HG03039 (cell line): ENCODE measurements around the gene ZDHHC14.
"Not testable (repeated sequence)": the region's sequence is repeated elsewhere in the genome, so short reads cannot be mapped to it uniquely, and the experiment has no call there.

Source experiments
- ATAC-seq: cut with Tn5 transposase; IDR thresholded peaks from one replicate; pipeline ENCODE4 v1.9.1; 2021; ENCODE audit warnings: mild to moderate bottlenecking, moderate library complexity; ENCODE audit not compliant: unreplicated experiment

ZDHHC14 gene

DNA sequence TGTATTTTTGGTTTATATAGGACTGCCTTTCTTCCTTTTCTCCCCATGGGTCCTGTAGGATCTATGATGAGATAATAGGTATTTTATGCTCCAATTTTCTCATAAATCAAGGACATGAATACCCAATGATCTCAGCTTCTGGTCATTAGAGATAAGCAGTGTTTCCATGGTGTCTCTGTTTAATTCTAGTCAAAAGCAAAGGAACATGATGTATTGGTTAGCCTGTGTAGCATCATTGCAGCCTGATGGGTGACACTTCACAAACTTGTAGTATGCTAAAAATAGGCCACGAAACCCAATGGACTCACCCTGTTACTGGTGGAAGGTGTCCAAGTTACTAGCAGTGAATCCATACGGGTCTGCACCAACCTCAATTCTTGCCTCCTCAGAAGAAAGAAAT, 325.9 kb downstream of the ZDHHC14 start:
- no peak for ATAC-seq

DNA sequence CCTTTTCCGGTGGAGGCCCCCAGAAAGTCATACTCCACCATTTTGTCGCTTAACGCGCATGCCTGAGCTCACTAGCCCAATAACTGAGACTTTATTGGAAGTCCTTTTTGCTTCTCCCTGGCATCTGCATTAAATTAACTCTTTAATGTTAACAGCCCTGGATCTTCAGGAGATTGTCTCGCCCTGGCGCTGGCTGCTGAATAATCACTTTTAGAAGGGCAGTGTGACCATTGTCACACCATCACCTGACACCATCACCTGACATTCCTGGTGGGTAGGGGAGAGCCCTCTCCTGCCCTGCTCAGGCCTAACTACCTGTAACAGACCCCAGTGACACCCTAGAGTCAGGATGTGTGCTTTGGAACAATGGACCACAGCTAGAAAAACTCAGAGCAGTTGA, 326.6 kb downstream of the ZDHHC14 start:
- no peak for ATAC-seq

DNA sequence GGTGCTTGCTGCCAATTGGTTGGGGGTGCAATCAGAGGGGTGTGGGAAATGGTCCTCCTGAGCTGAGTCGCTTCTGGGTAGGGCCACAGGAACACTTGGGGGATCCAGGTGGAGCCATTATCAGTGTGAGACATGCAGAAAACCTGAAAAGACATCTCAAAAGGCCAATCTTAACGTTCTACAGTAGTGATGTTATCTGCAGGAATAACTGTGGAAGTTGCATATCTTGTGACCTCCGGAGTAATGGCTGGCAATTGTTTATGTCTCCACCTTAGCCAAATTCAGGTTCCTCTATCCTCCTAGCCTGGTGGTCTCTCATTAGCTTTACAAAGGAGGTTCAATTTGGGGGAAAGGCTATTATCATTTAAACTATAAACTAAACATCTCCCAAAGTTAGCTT, 327.2 kb downstream of the ZDHHC14 start:
- no peak for ATAC-seq

DNA sequence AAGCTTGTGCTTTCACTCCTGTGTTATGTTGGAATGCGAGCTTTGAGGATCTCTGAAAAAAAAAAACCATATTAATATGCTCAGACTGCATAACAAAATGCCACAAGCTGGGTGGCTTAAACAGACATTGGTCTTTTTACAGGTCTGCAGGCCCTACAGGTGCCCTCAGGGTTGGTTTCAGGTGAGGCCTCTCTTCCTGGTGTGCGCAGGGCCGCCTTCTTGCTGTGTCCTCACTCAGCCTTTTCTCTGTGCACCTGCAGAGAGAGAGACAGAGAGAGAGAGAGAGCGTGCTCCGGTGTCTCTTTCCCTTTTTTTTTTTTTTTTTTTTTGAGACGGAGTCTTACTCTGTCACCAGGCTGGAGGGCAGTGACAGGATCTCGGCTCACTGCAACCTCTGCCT, 327.9 kb downstream of the ZDHHC14 start:
- ATAC-seq, result no peak

DNA sequence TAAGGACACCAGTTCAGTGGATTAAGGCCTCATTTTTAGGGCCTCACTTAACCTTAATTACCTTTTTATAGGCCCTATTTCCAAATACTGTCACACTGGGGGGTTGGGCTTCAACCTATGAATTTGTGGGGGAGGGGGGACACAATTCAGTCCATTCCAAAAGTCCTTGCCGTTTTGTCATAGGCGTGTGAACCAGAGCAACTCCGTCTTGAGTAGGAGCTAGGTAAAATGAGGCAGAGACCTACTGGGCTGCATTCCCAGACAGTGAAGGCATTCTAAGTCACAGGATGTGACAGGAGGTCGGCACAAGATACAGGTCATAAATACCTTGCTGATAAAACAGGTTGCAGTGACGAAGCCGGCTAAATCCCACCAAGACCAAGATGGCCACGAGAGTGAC, 328.6 kb downstream of the ZDHHC14 start:
- ATAC-seq, result no peak

DNA sequence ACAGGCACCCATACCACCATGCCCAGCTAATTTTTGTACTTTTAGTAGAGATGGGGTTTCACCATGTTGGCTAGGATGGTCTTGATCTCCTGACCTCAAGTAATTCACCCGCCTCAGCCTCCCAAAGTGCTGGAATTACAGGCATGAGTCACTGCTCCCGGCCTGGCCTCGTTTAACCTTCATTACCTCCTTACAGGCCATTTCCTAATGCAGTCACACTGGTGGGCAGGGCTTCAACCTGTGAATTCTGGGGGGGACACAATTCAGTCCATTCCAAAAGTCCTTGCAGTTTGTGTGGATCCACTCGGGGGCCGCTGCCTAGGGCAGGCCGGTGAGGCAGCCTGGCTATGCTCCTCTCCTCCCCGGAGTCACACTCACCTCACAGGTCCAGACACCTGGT, 329.6 kb downstream of the ZDHHC14 start:
- no peak for ATAC-seq

DNA sequence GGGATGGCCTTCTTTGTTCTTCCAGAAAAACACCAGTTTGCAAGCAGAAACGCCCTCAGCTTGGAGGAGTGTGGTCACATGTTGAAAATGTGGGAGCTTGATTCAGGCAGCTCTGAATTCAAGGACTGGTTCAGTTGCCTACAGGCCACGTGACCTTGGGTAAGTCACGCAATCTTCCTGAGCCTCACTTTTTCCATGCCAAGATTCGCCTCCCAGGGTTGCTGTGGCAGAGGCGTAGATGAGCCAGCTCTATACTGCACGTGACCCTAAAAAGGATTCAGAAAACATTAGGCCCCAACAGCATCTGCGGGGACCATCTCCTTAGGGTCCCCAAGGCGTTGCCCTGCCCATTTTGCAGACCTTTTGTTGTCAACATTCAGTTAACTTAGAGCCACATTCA, 330.1 kb downstream of the ZDHHC14 start:
- ATAC-seq, result no peak

DNA sequence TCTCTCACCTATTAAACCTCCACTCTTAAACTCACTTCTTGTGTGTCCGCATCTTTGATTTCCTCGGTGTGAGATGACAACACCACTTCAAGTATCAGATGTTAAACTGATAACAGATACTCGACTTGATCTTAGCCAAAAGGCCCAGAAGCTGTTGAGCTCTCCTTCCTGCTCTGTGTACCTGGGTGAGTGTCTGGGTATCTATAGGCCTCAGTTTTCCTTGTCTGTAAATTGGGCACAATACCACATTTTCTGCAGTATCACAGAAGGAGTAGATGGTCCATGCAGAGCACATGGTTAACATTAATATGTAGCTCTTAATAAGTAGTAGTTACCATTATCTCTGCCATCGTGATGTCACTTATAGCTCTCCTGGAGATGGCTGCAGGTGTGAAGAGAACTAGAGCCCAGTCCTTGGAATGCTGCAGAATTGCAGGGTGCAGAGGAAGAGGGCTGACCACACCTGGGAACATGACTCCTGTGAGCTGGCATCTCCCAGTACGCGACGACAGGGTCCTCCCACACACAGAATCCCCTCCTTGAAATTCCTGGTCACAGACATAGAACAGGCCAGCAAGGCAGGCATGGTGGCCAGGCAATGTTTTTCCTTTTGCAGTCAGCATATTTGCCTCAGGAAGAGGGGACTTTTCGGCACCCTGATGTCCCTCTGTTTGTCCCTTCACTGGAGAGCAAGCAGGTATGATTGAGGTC, 331.8 kb downstream of the ZDHHC14 start:
- no peak for ATAC-seq

DNA sequence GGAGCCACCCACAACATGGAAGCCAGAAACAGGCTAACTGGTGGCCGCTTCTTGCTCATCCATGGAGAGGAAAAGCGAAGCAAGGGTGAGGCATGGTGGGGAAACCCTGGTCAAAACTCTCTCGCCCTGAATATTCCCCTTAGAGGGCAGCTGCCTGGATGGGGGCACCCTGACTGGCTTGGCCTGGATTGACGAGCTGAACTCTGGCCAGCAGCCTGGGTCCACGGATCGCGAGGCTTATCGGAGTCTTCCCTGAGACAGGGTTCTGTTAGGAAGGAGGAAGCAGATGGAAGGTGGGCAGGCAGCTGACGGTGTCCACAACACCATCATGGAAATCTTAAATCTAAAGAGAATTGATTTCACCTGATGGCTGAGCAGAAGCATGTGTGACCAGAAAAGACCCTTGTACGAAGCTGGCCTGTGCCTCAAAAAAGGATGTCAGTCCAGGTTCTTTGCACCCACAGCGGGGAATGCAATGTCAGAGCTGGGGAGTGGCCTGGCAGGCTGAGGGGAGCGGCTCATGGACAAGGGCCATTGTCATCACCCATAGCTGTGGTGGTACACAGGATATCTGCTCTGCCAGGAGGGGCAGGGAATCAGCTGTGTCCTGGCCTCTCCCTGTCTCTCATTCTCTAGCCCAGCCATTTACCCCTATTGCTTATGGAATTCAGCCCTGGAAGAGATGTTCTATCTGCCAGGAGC, 332.6 kb downstream of the ZDHHC14 start:
- no peak for ATAC-seq

DNA sequence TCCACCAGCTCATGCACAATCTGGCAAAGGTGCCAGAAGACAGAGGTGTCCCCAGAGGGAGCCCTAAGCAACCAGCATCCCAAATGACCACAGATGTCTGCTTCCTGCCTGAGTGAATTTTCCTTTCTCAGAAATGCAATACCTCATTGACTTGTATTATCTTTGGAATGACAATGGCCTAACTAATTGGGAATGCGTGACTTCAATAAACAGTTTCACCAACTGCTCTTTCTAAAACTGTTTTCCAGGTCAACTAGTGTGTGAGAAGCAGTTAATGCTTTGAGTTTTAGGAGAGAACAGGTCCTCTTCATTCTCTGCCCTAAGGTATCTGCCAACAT, 333.1 kb downstream of the ZDHHC14 start:
- no peak for ATAC-seq

DNA sequence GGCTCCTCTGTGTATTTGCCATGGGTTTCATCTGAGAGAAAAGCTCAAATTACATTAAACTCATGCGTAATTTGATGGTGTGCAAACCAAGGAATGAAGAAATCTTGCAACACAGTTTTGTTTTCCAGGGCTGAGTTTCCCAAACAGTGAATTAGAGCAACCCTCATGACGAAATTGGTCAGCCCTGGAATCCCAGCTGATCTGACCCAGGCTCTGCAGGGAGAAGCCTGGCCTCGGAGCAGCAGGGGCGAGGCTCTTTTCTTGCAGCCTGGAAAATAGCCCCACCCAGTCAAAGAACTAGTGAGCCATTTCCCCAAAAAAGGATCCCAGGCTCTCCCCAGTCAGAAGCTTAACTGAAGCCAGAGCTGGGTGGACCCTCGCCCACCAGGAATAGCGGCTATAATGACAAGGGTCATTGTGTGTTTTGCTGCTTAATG, 334.8 kb downstream of the ZDHHC14 start:
- ATAC-seq, result no peak

DNA sequence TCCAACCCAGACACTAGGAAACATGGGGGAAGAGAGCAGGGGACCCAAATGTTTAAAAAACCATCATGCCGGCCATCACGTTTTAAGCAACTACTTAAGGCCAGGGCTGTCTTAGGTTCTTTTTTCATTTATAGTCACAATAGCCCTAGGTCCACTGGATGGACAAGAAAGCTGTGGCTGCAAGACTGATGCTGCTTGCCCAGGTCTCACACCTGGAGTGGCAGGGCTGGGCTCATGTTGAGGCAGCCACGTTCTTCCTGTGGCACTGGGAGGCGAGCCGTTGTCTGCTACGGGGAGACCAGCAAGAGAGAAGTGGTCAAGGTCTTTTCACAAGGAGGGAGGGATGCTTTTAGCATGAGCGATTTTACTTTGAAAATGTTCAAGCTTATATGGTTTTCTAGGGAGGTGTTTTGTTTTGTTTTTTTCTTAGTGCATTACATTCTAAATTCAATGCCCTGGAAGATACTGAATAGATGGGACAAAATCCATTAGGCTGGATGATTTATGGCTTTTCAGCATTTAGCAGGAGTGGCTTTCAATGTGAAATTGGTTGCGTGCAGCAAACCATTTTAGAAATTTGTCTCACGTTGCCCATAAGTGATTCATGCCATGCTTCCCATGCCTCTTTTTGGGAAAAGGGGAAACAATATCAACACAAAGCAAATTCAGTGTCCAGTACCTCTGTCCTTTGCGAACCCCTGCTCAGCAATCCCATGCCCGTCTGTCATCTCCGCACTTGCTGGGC, 335.4 kb downstream of the ZDHHC14 start:
- no peak for ATAC-seq

DNA sequence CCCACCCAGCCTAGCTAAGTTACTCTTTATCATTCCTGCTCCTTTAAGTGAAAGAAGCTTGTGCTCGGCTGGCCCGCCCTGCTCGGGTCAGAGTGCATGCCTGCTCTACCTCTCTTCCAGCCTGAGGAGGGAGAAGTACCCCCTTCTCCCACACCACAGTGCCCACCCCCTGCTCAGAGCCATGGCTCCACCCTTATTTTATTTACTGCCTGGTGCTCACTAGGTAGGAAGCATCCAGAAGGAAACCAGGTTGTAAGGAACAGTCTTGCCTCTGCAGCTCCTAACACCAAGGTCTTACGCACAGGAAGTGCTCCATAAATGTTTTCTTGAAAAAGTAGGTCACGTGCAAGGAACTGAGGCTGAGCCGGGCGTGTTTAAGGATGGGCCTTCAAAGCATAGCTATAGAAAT, 336.4 kb downstream of the ZDHHC14 start:
- no peak for ATAC-seq

DNA sequence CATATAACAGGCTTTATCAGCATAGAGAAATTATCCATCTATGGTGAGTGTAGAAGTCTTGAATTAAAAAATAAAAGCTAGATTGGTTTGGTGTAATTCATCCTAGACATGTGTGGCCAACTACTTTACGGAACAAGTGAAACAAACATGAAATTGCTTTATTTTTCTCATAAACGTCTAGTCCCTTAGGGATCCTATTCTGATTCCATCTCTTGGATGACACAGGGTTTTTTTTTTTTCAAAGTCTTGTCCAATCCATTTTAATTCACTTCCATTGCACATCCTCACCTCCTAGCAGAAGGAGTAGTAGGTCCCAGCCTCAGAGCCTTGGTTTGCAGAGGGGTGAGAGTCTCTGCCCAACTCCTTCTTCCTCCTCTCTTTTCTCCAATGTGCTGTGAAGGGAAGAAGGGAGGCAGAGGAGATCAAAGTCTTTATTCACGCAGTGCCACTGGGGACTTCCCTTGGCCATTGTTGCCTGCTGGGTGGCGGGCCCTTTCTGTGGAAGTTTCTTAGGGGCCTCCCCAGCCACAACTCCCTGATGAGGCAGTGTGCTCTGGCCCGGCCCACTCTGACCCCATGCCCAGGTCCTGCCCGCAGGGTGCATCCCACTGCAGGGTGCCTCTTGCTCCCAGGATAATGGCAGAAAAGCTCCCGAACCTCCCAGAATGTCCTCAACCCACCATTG, 337.7 kb downstream of the ZDHHC14 start:
- ATAC-seq, result no peak

DNA sequence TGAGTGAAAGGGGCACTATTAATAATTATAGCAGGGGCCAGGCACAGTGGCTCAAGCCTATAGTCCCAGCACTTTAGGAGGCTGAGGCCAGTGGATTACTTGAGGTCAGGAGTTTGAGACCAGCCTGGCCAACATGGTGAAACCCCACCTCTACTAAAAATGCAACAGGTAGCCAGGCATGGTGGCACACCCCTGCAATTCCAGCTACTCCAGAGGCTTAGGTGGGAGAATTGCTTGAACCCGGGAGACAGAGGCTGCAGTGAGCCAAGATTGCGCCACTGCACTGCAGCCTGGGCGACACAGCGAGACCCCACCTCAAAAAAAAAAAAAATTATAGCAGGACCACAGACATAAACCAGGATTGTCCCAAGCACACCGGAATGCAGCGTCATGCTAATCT, 340.0 kb downstream of the ZDHHC14 start:
- ATAC-seq, result not testable (repeated sequence)

DNA sequence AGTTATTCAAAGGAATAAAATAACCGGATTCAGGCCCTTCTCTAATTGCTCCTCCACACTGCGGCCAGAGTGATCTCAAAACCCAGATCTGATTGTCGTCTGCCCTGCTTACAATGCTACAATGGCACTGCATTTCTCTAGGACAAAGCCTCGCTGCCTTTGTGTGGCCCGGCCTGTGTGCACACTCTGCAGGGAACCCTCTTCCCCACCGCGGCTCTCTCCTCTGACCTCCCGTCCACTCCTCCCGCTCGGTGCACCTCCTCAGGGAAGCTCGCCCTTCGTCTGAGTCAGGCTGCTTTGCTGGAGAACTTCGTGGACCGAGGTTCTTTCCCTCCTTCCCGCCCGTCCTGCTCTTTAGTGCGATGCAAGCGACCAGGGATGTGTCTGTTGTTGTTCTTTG, 340.4 kb downstream of the ZDHHC14 start:
- ATAC-seq, result no peak

DNA sequence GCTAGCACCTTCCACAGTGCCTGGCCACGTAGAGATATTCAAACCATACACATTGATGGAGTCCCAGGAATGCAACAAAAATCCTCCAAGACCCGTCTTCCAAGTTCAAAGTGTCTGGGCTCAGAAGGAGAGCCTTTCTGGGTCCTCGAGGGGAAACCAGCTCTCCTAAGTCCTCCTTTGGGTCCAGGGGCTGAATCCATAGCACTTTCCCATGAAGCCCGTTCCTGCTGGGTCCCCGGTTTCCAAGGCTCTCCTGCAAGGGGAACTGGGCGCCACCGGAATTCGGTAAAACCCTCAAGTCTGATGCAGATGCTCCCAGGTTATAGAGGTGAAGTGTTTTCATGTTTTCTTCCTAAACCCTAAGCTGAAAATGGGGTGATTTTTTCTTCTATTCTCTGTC, 340.8 kb downstream of the ZDHHC14 start:
- ATAC-seq, result no peak

DNA sequence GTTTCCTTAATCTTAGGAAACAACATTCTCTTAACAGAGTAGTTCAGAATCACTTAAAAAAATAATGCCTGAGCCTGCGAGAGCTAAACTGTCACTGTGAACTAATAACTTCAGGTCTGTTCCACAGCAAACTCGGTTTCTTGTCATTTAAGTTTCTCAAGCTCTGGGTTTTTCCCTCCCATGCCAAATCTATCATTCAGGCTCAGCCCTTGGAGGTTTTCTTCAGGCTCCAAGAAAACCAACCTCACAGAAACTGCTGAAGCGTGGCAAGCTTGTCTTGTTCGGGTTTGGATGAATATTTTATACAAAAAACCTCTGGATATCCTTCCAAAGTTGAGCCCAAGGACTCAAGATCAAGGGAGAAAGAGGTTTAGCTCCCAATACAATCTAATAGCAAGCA, 342.4 kb downstream of the ZDHHC14 start:
- no peak for ATAC-seq

DNA sequence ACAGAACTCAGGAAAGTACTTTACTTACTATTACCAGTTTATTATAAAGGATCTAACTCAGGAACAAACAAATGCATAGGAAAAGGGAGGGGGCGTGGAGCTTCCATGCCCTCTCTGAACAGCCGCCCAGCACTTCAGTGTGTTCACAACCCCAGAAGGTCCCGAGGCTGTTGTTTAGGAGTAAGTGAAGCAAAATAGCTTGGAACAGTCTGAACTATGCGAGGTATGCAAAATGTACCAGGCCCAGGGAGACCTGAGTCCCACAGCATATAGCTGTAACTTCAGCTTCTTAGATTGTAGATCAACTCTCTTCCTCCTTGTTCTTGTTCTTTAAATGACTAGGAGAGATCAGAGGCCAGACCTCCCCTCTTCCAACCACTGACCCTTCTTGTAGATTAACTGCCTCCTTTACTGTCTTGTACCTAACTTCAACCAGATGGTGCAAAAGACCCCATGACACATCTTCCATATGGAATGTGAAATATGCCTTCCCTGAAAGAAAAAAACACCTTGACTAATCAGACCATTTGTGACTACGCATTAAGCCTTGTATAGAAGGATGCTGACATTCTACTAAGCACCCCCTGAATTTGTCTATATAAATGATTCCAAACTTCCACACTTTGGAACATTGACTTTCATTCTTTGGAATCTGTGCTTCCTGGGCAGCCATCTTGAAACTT, 343.3 kb downstream of the ZDHHC14 start:
- ATAC-seq, result no peak

DNA sequence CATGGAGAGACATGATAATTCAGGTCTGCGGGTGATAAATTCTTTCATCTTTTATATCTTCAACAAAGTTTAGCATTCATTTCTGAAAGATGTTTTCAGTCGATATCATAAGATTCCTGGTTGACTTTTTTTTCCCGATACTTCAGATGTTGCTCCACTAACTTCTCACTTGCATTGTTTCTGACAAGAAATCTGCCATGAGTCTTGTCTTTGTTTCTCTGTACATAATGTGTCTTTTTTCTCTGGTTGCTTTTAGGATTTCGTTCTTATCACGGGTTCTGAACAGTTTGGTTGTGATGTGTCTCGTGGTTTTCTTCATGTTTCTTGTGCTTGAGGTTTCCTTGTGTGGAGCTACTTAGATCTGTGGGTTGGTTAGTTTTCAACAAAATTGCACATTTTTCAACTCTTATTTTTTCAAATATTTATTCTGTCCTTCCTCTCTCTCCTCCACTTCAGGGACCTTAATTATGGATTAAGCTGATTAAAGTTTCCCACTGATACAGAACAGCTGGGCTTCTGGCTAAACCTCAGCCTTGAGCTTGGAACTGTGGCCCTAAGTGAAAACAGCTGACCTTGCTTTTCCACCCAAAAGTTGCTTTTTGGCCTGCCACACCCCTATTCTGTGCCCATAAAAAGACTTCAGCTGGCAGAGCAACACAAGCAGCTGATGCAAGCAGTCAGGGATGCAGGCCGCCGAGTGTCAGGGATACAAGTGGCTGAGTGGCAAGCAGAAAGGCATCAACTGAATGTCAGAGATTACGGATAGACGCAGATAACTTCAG, 344.2 kb downstream of the ZDHHC14 start:
- ATAC-seq, result no peak
